HG03432 (cell line): ENCODE results near the gene CDH13.
A peak's percentile ranks its signal among the peaks of the same experiment; 100 is the strongest.

Source experiments
- ATAC-seq: cut with Tn5 transposase; IDR thresholded peaks from one replicate; pipeline ENCODE4 v1.9.1; 2021; ENCODE audit warnings: mild to moderate bottlenecking, moderate library complexity; ENCODE audit not compliant: unreplicated experiment

Gene CDH13

DNA sequence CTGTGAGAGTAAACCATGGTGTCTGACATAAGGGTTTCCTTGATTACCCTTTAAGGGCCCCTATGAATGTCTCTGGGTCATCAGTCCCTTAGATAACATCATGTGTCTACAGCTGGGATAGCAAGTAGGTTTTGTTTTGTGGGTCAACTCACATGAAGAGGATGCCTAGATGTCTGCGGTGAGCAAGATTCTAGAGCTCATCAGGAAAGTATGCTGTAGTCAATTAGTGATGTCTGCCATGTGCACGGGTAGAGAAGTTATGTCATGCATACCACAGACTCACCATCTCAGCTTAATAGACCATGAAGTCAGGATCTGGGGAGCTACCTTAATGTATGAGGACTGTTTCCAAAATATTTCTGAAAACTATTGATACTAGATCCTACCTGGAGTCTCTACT lies 57.5 kb downstream of the CDH13 start:
- ATAC-seq: no peak

DNA sequence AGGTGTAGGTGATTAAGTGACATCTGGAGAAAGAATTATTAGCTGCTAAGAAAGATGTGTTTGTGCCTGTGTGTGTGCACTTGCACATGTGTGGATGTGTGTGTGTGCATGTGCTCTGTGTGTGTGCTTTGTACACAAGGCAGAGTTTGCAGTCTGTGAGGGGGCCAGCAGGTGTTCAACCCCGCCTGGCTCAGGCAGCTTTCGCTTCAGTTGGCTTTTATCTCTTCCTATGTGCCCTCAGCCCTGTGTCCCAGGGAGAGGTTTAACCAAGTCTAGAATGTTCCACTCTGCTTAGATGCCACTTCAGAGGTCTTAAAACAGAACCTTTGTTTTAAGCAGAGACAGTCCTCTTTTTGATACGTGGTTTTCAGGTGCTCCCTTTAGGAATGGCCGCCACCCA lies 58.8 kb downstream of the CDH13 start:
- no peak for ATAC-seq

DNA sequence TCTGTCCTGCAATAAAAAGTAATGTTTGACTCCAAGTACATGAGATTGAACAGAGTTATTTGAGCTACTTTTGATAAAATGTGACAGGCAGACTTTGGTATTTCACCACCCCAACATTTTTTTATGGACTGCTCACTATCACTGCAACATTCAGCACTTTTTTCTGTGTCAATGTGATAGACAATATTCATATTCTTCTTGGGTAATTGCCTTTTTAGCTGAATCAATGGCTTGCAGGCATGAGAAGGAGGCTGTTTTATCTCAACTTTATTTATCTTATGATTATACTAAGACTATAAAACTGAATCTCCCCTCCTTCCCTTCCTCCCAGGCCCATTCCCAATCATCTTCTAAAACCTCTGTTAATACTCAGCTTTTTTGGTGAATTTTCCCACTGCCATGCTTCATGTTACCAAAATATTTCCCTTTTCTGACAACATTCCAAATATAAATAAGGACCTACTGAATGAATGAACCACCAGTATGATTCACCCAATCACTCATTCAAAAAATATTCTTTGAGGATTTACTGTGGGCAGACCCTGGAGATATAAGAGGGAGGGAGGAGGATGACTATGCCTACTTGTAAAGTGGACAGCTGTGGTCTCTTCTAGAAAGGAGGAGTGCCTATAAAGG lies 67.6 kb downstream of the CDH13 start:
- ATAC-seq: no peak

DNA sequence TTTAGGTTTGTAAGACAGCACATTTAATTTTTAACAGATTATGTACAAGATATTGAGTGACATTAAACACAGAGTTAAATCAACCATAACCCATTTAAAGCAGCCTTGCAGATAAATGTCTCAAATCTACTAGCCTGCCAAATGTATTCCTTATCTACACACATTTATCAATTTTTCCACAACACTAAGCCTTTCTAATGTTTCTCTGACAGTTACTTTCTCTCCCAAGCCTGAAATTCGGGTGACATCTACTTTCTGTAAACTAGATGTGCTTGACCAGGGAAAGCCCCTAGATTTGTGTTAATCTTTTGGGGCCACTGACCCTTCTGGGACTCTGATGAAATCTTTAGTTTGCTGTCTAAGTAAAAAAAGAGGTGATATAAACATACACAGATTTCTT lies 69.0 kb downstream of the CDH13 start:
- no peak for ATAC-seq

DNA sequence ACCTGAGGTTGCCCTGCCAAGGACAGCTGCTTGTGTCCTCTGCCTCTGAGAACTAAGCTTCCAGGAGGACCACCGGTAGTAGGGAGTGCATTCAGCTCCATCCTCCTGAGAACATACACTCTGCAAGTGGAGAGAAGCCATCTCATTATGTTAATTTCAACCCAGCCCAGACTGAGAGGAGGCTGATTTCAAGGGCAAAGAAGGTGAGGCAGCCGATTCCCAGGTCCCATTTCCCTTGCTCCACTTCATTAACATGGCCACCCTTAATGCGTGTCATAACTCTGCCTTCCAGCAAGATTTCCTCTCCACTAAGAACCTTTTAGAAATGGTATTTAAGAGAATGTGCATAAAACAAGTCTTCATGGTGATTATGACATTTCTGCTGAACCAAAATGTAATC lies 72.5 kb downstream of the CDH13 start:
- no peak for ATAC-seq

DNA sequence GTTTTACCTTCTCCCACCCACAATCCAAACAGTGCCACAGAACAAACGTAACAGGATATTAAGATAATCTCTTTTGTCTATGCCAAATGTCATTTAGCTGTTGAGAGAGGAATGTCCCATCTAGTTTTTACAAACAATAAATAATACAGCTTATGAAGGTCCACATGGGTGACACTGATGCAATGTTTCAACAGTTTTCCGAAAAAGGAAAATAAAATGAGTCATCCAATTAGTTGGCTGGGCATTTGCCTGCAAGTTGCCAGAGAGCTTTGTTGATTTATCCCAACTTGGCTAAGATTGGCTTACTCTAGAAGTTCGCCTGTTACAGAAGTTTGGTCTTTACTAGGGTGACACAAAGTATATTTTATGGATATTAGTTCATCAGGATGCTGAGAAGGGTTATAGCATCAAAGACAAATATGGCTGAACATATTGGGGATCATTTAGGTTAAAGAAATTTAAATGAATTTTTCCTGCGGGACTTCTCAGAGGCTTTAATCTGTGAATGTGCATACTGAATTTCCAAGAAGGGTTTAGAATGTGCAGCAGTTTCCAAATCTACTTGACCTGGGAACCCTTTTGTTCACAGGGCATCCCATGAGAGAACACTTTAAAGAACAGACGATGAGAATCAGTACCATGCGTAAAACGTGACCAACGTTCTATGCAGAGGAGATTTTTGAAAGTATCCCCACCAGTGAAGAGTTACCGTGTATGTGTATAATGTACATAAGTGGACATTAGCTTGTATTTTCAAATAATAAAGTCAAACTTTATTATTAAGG lies 73.1 kb downstream of the CDH13 start:
- no peak for ATAC-seq

DNA sequence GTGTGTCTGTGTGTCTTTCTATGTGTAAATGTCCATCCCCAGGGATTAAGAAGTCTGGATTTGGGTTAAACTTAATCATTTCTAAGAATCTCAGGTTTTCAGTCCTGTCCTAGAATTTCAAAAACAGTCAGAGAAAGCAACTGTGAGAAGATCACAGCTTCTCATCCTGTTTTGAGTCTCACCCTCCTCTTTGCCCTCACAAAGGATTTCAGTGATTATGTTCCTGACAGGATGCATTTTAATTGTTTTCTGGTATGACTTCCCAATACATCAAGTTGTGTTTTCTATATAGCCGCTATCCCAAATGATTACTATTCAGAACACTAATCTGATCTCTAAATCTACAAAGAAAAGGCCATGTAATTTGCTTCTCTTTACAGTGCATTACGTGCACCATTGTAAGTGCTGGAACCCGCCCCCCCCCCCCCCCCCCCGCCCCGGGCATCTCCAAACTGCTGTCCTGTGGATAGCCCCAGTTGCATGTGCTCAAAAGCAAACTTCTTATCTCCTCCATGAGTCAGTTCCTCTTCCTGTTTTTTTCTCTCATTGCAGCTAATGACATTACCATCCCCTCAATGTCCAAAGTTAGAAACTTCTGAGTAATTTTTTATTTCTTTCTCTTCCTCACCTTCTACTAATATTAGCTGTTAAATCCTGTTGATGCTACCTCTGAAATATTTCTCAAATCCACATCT lies 73.9 kb downstream of the CDH13 start:
- ATAC-seq: no peak

DNA sequence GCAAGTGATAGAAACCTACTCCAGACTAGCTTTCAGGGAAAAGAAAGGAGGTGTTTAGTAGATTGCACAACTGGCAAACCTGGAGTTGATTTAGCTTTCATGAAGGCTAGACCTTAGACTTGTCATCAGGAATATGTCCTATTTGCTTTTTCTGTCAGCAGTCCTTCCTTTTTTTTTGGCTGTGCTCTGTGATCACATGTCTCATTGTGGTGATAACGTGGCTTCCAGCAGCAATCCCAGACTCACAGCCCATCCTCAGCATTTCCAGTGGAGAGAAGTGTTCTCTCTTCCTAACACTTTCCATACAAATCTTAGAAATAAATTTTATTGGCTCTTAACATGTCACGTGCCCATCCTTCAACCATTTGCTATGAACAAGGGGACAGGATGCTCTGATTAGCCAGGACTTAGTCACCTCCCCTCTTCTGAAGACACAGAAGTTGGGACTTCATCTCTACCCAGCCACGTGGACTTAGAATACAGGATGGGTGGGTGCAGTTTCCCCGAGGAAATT lies 74.7 kb downstream of the CDH13 start:
- no peak for ATAC-seq

DNA sequence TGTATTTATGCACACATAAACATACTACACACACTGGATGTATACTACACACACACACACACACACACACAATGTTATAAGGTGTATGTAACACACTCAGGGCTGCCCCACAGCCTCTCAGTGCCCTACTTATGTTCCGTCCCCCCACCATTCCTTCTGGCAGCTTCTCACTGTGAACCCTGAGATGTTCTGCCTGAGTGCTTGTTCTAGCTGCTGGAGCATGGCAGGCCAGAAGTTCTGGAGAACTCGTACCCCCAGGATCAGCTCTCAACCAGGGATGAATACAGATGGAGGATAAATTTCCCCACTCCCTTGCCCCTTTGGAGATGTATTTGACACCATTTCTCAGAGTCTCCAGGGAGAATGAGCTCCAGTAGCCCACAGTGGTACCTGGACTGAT lies 76.4 kb downstream of the CDH13 start:
- no peak for ATAC-seq

DNA sequence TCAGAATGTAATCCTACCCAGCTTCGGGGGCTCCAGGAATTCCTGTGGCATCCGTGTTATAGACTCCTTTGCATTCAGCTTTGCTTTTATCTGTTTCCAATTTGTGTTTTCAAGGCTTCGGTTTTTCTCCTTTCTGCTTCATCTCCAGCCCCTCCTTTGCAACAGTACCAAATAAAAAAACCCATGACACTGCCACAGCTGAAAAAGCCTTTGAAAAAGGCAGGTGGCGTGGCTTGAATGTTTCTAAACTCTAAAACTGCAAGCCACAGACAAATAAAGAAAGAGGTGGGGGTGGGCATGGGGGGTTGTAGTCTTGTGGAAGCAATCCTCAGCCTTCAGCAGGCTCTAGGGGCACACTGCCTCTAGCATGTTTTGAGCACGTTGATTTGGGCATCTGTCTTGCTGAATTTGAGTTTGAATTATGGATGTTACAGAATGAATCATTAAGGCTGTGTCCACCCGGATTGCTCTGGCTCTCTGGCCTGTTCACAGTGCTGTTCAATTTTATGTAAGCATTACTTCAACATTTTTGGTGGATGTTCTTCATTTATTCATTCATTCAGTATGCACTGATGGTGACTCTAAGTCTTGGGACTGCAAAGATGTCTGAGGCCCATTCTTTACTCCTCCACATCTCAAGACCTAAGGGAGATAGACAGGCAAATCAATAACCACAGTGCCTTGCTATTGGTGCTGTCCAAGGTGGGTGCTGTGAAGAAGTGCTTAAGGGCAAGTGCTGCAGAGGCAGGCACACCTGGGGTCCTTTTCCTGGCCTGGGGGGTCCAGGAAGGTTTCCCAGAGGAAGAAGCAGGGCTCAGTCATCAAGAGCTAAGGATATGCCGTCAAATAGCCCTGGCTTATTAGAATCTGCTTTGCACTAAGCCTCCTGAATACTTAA lies 77.4 kb downstream of the CDH13 start:
- ATAC-seq: no peak

DNA sequence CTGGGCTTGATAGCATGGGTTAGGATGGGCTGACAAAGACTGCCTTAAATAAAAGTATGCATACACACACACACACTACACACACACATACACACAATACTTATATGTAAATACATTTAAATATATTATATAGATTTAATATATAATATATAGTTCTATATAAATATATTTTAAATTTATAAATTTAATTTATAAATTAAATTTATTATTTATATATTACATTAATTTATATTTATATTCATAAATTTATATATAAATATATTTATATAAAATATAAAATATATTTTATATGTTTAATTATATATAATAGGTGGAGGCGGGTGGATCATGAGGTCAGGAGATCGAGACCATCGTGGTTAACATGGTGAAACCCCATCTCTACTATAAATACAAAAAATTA lies 83.2 kb downstream of the CDH13 start:
- no peak for ATAC-seq

DNA sequence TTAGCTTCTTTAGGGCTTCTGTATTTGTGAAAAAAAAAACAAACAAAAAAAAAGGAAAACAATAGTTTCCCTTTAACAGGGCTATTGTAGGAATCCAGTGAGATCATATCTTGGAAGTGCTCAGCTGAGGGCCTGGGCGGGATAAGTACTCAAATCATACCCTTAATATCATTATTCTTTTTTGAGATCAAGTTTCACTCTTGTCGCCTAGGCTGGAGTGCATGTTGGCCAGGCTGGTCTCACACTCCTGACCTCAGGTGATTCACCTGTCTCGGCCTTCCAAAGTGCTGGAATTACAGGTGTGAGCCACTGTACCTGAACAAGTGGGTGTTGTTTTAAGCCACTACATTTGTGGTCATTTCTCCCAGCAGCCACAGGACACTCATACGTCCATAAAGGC lies 87.0 kb downstream of the CDH13 start:
- no peak for ATAC-seq

DNA sequence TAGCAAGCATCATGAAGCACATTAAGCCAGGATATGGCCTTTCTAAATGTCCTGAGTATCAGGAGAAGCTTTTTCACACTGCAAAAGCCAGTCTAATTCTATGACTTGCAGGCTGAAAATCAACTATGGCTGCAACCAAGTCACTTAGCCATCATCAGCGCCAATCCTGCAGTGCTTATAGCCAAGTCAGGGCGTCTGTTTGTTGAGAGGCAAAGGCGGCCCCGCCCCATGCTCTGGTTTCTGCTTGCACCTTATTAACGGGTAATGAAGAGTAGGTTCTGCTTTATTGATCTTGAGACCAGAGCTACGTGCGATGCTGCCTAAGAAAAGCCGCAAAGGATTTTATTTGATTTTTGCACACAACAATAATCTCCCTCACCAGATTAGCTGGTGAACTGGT lies 88.4 kb downstream of the CDH13 start:
- ATAC-seq: no peak

DNA sequence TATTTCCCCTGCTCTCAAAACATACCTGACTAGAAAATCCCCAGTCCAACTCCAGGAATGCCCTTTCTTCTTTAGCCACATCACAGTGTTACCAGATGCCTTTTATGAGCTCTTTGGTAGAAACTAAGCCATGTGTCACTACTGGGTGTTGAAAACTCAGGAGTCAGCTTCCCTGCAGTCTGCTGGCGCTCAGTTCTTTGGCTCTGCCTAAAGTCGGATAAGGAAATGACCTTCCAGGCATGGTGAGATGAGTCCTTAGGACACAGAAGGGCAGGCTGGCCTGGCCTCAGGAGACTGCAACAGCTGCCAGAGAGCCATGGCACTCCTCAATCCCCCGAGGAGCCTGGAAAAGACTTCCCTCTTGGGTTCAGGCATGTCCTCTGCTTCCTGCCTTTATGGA lies 89.1 kb downstream of the CDH13 start:
- ATAC-seq: no peak

DNA sequence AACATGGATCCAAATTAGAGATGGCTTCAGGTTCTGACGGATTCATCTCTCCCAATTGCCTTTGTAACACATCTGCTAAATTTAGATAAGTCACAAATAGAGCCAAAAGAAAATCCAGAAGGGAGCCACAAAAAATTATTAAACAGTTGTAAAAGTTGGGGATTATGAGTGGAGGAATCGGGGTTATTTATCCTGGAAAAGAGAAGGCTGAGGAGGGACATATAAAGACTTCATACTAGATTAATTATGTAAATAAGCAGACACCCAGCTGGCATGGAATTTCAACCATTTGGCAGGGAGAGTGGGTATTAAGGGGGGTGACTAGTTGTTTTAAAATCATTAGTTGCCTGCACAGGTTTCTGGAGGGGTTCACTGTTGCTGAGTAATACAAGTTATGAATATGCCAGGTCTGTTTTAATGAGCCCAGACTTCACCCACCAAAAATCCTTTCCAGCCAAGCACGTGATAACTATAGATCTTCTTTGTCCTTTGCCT lies 89.6 kb downstream of the CDH13 start:
- ATAC-seq: no peak

DNA sequence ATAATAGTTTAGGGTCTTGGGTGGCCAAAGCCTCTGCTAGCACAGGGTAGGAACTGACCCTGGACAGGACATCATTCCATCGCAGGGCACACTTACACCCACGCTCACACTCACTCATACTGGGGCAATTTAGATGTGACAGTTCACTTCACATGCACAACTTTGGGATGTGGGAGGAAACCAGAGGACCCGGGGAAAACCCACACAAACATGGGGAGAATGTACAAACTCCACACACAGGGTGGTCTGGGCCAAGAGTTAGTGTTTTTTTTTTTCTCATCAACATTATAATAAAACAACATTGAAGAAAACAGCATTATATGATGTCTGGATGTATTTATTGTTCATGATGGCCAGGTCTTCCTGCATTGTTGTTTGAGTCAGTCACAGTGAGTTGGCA lies 93.6 kb downstream of the CDH13 start:
- ATAC-seq: no peak

DNA sequence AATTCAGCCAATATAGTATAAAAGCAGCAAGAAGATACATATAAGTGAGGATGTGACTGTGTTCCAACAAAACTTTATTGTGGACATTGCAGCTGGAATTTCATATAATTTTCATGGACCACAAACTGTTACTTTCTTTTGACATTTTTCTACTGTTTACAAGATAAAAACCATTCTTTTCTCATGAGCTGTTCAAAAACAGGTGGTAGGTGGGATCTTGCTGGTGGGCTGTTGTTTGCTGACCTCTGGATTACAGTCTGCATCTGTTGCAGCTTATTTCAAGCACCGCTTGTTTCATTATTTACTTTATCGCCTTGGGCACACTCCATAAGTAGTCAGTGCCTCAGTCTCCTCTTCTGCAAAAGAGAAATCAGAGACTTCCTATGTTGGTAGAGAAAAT lies 99.5 kb downstream of the CDH13 start:
- no peak for ATAC-seq

DNA sequence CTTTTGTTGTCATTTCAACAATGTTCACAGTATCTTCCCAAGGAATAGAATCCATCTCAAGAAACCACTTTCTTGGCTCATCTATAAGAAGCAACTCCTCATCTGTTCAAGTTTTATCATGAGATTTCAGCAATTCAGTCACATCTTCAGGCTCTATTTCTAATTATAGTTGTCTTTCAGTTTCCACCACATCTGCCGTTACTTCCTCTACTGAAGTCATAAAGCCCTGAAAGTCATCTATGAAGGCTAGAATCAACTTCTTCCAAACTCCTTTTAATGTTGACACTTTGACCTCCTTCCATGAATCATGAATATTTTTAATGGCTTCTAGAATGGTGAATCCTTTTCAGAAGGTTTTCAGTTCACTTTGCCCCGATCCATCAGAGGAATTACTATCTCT lies 102.1 kb downstream of the CDH13 start:
- ATAC-seq: peak; percentile 76

DNA sequence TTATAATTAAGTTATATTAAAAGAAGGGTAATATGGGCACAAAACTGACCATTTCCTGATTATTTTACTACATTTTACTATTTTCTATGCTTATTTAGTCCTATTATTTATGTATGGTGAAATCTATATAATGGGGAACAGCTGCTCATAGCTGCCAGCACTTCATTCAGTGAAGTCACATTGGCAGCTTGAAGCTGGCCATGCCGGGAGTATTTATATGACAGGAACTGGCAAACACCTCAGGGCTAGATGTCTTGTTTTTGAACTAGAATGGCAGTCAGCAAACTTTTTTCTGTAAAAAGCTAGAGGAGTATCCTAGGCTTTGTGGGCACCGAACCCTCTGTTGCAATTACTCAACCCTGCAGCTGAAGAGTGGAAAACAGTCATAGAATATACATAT lies 104.1 kb downstream of the CDH13 start:
- no peak for ATAC-seq

DNA sequence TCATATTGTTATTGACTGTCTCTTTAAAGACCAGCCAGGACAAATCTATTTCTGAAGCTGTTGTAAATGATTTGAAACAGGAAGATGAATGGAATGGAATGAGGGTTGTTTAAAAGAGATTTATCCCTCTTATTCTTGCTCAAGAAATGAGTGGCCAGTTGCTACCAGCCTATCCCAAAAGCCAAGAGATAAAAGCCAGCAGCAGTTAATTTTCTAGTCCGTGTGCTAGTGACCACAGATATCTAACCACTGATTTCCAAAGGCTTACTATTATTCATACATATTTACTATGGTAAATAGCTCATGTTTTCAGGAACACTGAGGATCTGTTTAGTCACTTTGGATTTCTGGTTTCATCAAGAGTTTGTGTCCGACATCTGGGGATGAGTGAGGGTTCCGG lies 105.7 kb downstream of the CDH13 start:
- no peak for ATAC-seq

DNA sequence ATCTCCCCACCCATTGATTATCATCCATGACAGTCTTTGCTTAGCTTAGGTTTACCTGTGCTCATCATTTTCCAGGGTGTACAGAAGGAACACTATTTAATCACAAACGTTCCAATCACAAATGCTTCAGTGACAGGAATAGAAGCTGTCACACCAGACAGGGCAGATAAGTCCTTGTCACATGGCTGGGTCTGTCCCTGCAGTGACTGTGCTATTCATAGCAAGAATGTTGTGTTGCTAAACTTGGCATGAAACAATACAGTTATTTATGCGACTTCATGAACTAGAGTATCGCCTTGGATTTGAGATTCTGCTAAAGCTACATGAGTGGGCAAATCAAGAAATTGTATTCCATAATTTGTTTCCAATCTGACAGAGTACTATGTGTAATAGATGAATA lies 108.4 kb downstream of the CDH13 start:
- ATAC-seq: no peak
